ENCODE data around the gene MAP3K1.

- TF ChIP-seq CTCF (conservative IDR thresholded peaks at IDR 0.05; ENCODE audit: low read depth, low read length) (no peak), EZH2 (IDR thresholded peaks at IDR 0.05; ENCODE audit: low read length, unreplicated experiment) (no peak)
Observed at GRCh38 chr5:56810826-56811225, 4.5 kb upstream of the MAP3K1 start.
